Stimulated activated CD4-positive, alpha-beta T cell treated with anti-CD3 and anti-CD28 coated beads, Interleukin-1b, Interleukin-23, amount 100 ng/mL, for 1 hour (primary cell): ENCODE data around the gene BCAR3.
"Not testable (repeated sequence)": the region's sequence is repeated elsewhere in the genome, so short reads cannot be mapped to it uniquely, and the experiment has no call there.

Experiments used
- DNase-seq, 2 donors: peaks; one replicate each; pipeline ENCODE4 v3.0.0-alpha.2; 2020; ENCODE audit warnings: low read depth in 2 of 2

BCAR3 gene

DNA sequence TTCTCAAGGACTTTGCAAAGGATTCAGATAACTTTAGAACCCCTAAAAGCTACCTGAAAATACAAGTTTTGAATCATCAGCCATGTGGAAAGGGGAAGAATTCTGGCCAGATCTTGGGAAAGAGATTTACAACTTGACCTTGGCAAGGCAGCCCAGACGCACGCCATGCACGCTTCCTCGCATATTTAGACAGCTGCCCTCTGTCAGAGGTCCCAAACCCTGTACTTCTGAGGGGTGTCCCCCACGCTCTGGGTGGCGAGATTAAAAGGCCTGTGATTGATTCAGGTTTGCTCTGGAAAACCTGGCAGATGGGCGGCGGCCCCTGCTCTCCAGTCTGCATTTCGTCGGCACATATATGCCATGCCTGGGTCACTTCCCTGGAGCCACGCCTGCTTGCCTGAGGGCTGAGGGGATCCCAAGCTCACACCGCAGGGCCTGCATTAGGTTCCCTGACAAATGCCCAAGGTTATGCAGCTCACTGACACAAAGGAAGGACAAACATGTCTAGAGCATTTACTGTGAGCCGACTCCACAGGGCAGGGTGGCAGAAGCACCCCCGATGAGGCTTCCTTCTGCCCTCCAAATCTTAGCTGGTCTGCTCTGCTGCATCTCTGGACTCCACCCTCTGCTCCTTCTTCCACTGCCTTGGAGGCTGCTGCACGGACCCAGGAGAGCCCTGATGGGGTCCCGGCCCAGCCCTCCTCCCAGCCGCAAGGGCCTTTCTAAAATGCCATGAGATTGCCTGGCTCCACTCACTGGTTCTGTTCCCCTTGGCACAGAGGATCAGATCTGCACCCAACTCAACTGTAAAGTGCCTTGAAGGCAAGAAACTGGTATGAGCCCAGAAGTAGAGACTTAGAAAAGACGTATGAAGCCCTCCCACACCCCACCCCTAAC is 103.9 kb downstream of the BCAR3 start:
- no peak for DNase-seq

DNA sequence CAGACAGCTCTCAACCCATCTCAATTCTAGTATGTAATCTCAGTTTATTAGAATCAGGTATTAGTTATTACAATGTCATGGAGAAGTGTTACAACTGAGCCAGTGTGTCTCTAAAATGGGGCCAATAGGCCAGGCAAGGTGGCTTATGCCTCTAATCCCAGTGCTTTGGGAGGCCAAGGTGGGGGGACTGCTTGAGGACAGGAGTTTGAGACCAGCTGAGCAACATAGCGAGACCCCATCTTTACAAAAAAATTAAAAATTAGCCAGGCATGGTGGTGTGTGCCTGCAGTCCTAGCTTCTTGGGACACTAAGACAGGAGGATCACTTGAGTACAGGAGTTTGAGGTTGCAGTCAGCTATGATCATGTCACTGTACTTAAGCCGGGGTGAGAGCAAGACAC is 104.9 kb downstream of the BCAR3 start:
- no peak for DNase-seq

DNA sequence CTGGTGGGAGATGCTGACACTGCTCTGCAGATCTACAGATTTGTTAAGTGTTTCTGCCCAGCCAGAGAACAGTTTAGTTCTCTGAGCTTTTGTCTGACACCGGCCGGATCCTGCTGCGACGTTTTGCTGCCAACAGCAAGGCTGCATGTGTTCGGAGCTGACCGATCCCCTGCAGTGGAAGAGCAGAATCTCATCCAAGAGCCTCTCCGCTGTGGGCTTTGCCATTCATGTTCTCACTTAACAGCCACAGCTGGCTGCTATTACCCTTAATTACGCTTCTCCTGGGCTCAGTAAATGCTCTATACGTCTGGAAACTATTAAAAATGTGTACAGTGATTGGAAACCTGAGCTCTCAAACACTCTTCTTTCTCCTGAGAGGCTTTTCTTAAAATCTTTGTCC is 105.3 kb downstream of the BCAR3 start:
- no peak for DNase-seq

DNA sequence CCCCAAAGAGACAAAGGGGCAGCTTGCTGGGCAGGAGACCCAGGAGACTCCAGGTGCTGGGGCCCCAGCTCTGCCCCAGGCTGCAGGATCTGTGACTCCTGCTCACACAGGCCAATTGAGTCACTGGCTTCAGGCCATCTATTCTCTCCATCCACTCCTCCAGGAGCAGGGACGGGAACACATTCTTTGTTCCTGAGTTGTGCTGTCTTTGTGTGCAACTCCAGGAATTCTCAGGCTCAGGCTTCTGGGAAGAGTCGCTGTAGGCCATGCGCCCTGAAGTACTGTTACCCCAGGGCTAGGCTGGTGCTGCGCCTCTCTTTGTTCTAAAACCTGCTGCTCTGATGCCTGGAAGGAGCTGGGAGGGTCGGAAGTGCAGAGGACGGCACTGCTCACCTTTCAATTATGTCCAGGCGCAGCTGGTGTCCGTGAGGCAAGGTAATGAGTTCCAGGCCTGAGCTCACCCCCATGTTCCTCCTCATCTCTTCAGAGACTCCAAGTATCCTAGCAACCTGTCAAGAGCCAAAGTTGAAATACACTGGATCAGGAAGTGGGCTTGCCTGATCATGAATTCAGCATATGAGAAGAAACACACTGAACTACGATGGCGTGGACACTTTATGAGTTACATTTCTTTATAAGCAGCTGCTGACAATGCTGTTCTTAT is 105.9 kb downstream of the BCAR3 start:
- DNase-seq, result no peak

DNA sequence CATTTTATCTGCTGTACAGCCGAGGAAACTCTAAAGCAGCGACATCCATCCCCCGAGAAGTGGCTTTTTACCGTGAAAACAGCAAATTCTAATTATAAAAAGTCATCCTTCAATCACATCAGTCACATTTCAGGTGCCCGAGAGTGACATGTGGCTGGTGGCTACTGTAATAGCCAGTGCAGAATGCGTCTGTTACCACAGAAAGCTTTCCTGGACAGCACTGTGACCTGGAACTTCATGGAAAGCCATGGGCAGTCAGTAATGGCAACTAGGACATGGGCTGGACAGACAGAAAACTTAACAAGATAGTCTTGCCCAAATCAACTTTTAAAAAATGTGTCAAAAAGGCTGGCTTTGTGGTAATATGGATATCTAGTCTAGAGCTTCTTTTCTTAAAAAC is 106.6 kb downstream of the BCAR3 start:
- DNase-seq, result no peak

DNA sequence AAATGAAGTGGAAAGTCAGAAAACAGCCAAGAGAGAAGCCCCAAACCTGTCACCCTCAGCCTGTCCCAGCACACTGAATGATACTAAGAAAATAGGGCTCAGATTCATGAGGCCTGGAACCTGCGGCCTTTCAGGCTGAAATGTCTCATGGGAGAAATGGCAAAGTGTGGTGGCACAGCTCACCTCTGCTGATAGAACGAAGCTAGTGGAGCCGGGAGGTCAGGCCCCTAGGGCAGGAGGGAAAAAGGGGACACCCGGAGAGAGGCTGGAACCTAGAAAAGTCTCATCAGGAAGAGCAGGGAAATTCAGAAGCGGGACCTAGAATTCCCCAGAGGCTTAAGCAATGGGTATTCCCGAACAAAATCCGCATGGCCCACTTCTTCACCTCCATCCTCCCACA is 107.1 kb downstream of the BCAR3 start:
- no peak for DNase-seq

DNA sequence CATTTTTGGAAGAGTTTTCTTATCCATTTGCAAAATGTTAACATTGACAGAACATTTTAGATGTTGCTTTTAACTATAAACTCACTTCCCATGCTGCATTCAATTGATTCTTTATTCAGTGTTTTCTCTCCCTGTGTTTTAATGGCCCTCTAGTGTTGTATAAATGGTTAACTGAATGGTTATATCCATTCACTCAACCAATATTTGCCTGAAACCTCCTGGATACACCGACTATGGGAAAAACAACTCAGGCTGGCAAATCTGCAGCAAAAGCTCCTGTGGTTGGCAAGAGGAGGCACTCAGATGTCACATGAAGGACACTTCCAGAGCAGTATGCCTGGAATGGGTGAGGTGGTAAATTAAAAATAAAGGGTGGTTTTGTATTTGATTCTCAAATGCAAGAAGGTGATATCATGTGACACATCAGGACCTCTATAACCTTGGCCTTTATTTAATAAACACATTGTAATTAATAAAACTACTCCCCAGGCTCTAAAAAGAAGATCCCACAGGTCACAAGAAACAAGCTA is 107.6 kb downstream of the BCAR3 start:
- DNase-seq, result no peak

DNA sequence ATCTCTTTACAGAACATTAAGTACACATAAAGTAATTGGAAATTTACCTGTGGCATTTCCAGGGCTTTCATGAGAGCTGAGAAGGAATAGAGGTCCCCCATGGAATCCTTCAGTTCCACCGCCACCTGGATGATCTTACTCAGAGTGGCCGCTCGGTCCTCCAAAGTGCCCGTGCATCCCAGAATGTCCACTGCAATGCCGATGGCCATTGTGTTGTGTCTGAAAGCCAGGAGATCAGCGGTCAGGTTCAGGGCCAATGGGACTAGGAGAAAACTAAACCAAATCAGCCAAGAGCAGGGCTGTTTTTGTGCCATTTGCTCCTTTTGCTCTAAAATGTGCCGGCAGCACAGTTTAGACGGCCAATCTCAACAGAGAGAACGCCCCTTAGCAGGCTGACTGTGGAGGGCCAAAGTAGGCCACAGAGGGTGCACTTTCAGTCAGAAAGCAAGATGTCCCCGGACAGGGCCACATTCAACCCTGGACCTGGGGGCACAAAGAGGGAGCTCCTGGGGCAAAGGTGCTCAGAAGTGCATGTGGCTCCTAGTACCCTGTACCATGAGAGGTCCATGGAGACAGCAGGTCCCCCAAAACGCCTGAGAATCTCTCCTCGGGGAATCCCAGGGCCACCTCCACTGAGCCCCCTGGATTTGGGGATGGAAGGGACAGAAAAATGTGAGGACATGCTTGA is 109.9 kb downstream of the BCAR3 start:
- DNase-seq, result no peak

DNA sequence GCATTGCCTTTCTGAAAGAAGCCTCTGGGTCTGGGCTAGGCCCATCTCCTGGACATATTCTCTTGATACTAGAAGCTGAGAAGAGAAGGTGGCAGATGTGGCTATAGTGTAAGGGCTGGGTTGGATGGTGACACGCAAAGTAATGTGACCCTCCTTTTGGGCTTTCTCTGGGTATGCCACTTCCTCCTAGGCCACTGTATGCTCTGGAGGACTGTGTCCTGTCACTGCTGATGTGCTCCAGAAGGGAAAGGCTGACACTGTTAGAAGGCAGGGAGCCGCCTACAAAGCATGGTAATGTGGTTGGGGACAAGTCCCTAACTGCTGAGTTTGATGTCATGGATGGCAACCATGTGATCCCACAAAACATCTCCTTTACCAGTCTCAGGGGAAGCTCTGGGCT is 112.1 kb downstream of the BCAR3 start:
- DNase-seq, result no peak

DNA sequence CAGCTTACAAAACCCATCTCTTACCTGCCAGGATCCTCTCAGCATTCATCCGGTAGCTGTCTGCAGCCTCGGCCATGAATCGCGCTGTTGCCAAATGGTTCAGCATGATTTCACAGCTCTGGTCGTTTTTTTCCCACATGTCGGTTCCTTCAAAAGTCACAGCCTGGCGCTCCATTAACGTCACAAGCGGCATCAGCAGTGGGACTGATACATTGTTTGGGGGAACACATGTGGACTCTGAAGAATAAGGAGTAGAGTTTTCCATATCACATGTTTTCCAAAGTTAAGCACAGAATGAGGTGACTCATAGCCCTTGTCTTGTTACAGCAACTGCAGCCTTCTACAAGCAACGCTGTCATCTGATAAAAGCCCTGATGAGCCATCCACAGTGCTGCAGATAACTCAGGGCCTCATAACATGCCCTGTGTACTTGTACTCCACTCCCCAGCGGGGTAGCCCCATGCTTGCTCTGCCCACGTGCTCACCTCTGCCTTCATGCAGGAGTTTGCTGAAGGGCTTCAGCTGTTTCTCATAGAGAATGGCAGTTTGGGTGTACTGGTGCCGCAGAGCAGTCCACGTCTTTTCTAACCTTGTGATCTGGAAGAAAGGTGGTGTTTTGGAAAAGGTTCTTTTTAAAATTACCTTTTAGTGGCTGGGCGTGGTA is 114.2 kb downstream of the BCAR3 start:
- DNase-seq, result no peak

DNA sequence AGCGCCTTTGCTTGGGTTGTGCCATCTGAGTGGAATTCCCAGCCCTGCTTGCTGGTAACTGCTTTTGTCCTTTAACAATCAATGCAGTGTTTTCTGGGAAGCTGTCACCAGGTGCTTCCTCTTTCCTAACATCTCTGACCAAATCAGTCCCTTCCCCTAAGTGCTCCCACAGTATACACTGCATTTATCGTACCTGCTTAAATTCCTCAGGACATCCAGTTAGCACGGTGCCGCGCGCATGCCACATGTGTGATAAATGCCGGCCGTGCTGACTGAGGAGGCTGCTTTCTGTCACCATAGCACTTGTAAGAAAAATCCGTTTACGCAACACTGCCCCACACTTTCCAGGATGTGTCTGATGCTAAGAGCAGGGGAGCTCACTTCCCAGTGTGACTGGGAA is 115.4 kb downstream of the BCAR3 start:
- DNase-seq, result no peak

DNA sequence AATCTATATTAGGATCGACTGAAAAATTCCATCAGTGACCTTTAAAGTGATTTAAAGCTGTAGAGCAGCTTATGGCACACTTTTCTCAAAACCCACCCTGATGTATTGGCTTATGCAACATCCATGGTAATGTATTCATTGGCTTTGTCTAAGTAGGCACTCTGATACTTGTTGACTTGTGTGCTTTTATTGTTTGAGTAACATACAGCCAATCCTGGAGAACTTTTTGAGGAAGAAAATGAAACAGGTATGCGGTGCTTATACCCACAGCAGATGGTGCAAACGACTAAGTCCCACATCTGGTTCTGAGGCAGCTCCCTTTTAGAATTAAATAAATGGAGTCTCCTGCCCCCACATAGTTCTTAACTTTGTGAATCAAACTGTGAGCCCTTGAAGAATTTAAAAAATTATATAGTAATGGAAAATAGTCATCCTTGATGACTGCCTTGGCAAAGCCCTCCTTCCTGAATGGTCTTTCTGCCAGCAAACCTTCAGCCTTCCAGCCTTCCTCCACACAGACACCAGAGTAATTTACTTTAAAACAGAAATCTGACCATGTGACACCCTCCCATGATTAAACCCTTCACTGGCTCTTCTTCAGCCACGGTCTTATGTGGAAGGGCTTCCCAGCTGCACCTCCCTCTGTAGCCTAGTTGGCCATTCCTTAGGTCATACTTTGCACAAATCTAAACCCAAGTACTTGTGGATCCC is 116.0 kb downstream of the BCAR3 start:
- DNase-seq, result no peak

DNA sequence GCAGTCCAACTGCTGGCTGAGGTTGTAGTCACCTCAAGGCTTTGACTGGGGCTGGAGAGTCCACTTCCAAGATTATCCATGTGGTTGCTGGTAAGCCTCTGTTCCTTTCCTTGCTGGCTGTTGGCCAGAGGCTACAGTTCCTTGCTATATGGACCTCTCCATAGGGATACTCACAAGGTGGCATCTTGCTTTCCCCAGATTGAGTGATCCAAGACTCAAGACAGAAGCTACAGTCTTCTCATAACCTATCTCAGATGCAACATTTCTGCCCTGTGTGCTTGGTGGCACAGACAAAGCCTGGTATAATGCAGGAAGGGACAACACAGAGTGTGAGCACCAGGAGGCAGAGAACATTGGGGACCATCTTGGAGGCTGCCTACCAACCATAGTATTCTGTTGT is 121.9 kb downstream of the BCAR3 start:
- no peak for DNase-seq

DNA sequence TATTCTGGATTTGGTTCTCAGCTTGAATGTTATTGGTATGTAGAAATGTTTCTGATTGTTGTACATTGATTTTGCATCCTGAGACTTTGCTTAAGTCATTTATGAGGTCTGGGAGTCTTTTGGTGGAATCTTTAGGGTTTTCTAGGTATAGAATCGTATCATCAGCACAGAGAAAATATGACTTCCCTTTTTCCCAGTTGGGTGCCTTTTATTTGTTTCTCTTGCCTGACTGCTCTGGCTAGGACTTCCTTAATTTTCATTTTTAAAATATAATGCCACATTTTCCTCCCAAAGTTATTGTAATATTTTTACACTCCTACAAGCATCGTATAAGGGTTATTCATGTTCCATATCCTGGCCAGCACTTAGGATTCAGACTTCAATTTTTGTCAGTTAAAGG is 122.6 kb downstream of the BCAR3 start:
- no peak for DNase-seq

DNA sequence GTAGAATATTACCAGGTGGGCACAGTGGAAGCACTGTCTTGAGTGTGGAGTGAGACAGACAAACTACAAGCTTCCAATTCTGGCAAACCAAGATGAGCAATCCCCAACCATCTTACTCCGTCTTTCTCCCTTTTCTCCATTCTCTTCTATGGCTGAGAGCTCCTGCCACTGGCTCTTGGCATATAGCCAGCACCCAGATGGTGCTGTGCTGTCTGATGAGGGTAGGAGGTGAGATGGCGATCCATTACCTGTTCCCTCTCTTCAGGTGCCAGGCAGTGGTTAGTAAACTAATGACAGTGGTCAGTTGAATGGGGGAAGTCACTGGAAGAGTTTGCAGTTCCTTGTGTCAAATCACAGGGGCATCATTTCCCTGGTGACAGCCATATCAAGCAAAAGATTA is 125.3 kb downstream of the BCAR3 start:
- no peak for DNase-seq

DNA sequence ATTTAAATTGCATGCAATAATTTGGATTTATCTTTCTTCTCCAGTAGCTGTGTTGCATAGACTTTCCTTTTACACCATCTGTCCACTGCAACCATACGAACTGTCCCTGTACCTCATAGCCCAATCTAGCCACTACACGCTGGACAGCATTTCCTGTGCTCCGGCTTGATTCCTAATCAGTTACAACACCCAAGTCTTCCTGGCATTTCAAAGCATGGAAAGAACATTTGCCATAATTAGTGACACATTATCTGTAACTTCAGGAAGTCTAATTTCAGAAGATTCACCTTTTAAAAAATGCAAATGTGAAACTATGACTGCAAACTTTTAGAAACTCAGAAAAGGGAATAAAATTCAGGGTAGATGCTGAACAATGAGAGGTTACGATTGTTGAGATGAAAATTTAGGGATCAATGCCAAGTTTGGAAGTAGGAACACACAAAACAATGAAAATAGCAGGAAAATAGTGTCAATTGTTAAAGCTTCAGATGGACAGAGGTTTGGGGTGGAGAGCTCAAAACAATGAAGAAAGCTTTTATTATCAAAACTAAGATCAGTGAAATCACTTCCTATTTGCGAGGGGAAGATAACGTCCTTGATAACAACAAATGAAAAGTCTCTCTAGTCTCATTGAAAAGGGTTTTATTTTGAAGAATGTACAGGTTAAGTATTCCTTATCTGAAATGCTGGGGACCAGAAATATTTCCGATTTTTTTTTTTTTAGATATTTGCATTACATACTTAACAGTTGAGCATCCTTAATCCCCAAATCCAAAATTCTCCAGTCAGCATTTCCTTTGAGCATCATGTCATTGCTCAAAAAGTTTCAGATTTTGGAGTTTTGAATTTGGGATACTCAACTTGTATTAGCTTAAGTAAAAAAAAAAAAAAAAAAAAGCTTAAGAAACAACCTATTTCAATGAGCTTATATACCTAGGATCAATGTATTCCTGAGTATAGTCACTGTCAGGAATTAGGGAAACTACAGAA is 126.5 kb downstream of the BCAR3 start:
- no peak for DNase-seq

DNA sequence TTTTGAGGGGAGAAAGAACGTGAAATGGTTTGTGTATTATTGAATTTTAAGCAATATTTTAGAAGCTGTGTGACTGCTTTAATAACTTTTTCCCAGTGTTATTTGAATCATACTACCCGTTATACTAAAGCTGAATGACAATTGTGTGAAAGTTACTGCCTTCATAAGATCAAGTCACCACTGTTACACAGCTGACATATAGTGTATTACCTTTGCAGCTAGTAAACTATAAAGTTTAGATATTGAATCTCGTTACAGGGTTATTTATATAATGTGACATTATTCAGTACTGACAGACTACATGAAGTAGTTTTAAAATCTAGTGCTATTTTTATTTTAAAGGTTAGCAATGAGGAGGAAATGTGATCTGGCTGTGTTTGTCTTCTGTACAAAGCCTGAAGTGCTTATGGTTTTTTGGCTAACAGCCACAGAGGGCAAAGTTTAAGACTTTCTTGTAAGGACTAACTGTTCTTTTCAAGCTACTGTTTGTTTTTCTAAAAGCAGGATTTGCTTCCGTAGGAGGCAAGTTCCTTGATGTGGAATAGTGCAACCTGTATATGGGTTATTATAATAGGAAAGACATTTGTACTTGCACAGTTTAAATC is 127.6 kb downstream of the BCAR3 start:
- not testable (repeated sequence) for DNase-seq

DNA sequence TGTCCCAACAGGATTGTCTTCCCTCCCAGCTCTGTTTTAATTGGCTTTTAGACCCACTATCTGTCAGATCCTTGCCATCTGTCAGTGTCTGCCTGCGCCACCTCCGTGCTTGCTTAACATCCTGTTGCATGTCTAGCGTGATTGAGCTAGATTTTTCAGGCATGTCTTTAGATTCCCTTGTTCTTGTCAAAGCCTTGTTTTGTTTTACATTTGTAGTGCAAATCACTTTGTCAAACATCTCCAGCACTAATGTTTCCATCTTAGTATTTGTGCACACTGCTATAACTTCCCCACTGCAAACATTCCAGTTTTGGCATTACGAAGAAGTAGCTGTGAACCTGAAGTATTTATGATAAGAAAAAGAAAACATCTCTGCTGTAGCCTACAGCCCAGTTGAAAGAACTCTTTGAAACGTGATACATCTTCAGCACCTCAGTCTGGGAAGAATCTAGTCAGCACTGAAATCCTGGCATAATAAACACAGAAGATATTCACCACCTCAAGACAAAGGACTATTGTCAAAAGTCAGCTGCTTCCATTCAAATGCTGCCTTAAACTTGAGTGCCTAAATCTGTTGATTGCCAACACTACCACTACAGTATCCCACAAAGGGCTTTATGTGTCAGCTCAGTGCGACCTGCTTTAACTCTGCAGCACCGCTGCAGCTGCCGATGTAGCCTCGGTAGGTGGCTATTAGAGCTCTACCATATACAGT is 128.7 kb downstream of the BCAR3 start:
- no peak for DNase-seq

DNA sequence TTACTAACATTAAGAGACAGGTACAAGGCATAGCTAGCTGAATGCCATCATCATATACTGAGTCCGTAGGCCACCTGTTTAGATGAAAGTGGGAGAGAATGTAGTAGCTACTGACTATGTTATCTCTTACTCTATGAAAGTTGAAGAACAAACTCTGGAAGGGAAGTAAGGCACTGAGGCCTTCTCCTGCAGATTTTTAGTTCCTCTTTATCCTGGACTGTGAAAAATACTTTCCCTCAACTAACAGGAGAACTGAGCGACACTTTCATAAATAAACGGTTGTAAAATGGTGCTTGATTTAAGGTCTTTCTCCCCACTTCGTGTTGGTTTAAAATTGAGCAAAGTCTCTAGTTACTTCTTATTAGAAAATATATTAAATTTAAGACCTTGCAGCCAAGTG is 131.8 kb downstream of the BCAR3 start:
- no peak for DNase-seq
